PFSK-1 (cell line): ENCODE data around the gene KRTCAP2.

ENCODE experiments used
- FOXP2 ChIP-seq: optimal IDR thresholded peaks from 2 replicates; pipeline ENCODE3; 2011; ENCODE audit warnings: borderline replicate concordance, control low read depth, inconsistent platforms; ENCODE audit not compliant: insufficient read depth; ENCODE audit errors: extremely low read length, extremely low read depth
- POLR2AphosphoS5 ChIP-seq: IDR thresholded peaks from 2 replicates; pipeline ENCODE4 v1.6.1; 2012; ENCODE audit warnings: low read depth, mild to moderate bottlenecking, control low read depth, low read length, moderate library complexity
- REST ChIP-seq, 2 experiments: IDR thresholded peaks; 2 replicates each; pipeline versions ENCODE4 v1.6.1 to v1.8.0; 2011 to 2012; ENCODE audit warnings: low read depth in 2 of 2, low read length in 2 of 2, control low read depth in 1 of 2, inconsistent platforms in 1 of 2, mild to moderate bottlenecking in 1 of 2, moderate library complexity in 1 of 2; ENCODE audit not compliant: insufficient read depth in 1 of 2
- SIN3A ChIP-seq: IDR thresholded peaks from 2 replicates; pipeline ENCODE4 v1.6.1; 2012; ENCODE audit warnings: mild to moderate bottlenecking, low read length, moderate library complexity, borderline replicate concordance; ENCODE audit not compliant: insufficient read depth
- TAF1 ChIP-seq: IDR thresholded peaks from 2 replicates; pipeline ENCODE4 v1.6.1; 2012; ENCODE audit warnings: low read length, control low read depth, borderline replicate concordance; ENCODE audit not compliant: insufficient read depth

KRTCAP2 gene

GRCh38 chr1:155197901-155198546 lies 24.9 kb upstream of the KRTCAP2 start:
- TF ChIP-seq TAF1 (no peak), FOXP2 (no peak), REST (IDR thresholded peaks at IDR 0.05; ENCODE audit: insufficient read depth in 1 of 2, low read depth in 2 of 2, low read length in 2 of 2) (no peak), SIN3A (no peak), POLR2AphosphoS5 (no peak)

GRCh38 chr1:155196893-155197638 lies 24.0 kb upstream of the KRTCAP2 start:
- TF ChIP-seq SIN3A (no peak), TAF1 (no peak), FOXP2 (no peak), REST (IDR thresholded peaks at IDR 0.05; ENCODE audit: insufficient read depth in 1 of 2, low read depth in 2 of 2, low read length in 2 of 2) (no peak), POLR2AphosphoS5 (no peak)

- TF ChIP-seq POLR2AphosphoS5 (no peak), SIN3A (no peak), REST (IDR thresholded peaks at IDR 0.05; ENCODE audit: insufficient read depth in 1 of 2, low read depth in 2 of 2, low read length in 2 of 2) (no peak), TAF1 (no peak), FOXP2 (no peak)
These were observed 23.2 kb upstream of the KRTCAP2 start for GRCh38 chr1:155196103-155196892.

- no peak for TF ChIP-seq REST (IDR thresholded peaks at IDR 0.05; ENCODE audit: insufficient read depth in 1 of 2, low read depth in 2 of 2, low read length in 2 of 2)
- no peak for TF ChIP-seq TAF1
- TF ChIP-seq POLR2AphosphoS5, result no peak
- no peak for TF ChIP-seq SIN3A
- no peak for TF ChIP-seq FOXP2
These were observed 22.3 kb upstream of the KRTCAP2 start for GRCh38 chr1:155195201-155196102.
